Right kidney (tissue), 1 donor: ENCODE measurements around the gene BTNL3.
A peak's percentile ranks its signal among the peaks of the same experiment; 100 is the strongest.

Experiments
- DNase-seq: peaks from one replicate; pipeline ENCODE4 v3.0.0-alpha.2; 2016

The BTNL3 gene

GRCh38 chr5:181047921-181048320 lies 59.3 kb downstream of the BTNL3 start:
- no peak for DNase-seq

- DNase-seq, result no peak
These were observed 61.4 kb downstream of the BTNL3 start for GRCh38 chr5:181050016-181050415.

GRCh38 chr5:181051841-181052671 lies 63.4 kb downstream of the BTNL3 start:
- DNase-seq, result no peak

DNA sequence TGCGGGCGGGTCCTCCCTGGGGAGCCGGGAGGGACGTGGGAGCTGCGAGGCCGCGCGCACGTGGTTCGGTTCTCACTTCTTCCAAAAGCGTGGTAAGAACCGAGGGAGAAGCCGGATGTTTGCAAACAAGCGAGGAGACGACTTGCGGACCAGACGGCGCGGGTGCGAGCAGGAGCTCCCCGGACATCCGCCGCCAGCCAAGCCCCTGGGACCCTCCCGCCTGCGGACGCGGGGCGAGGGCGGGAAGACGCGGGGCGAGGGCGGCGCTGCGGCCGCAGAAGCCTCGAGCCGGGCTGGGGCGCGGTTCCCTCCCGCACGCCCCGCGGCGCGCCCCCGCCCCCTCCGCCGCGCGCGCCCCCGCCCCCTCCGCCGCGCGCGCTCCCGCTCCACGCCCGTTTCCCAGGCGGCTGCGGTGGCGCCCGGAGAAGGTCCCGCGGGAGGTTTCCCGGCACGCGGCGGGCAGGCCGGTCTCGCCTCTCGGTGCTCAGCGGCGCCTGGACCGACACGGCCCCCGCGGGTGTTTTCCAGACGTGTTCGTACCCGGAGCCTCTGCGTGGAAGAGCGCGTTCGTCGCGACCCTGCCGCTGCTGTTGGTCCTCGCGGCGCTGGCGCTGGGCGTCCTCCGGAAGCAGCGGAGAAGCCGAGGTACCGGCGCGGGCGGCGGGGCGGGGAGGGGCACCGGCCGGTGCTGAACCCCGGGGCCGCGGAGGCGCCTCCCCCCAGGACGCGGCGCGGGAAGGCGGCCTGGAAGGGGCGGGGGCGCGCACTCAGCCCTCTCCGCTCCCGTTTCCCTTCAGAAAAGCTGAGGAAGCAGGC lies 64.2 kb downstream of the BTNL3 start:
- DNase-seq, result peak; percentile 56

DNA sequence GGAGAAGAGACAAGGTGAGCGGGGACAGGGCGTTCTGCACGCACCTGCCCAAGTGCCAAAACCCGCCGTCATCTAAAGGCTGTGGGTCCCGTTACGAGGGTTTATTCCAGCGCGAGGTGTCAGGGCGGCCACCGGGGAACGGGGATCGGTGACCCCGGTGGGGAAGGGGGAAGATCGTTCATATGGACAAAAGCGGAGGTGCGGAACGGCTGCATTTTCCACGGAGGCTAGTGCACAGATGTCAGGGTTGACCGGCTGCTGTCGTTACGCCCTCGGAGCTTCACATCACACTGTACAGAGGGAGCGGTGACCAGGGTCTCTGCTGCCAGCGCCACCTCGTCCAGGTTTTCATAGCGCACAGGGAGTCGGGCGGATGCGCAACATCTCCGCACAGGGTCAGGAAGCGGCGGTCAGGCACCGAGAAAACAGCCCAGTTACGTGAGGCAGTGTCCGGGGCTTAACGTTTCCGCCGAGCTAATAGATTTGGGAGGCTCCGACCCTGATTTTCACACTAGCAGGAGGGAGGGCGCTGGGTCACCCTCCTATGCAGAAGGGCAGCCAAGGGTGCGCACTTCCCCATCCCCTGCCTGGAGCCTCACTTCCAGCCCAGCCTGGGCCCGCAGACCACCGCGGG lies 65.0 kb downstream of the BTNL3 start:
- DNase-seq, result peak; percentile 46

DNA sequence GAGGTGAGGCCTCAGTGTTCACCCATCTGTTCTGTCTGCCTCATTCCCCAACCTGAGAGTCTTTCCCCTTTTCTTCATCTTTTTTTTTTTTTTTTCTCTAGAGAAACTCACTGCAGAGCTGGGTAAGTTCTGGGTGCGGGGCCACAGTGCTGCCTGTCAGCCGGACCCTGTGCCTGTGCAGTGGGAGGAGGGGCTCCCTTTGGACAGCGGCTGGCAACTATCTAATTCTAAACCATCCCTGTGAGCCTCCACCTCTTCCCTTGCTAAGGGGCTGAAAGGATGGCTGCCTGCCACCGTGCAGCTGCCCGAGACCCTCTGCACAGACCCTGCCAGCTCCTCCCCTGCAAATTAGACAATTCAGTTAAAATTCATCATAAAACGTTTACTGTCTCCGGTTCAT lies 65.5 kb downstream of the BTNL3 start:
- DNase-seq, result no peak

DNA sequence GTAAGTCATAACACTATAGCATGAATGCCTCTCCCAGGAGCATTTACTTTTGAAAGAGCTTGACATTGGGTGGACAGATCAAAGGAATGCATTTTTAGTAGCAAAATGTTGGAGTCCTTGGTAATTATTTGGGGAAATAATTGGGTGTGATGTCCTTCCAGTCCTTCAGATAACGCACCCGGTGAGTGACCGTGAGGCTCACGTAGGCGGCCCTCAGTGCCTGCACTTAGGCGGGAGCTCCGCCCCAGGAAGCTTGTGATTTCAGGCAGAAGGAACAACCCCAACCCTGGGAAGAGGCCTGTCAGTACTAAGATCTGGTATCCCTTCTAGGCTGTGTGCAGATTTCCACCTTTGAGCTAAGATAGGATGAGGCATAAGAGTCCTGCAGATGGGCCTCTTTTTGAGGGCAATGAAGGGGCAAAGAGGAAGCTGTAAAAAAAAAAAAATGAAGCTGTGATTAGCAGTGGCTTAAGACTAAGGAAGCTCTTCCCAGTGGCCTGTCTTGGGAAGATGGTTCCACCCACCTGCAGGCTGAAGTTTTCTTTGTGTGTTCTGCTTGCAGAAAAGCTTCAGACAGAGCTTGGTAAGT lies 66.3 kb downstream of the BTNL3 start:
- no peak for DNase-seq
